ENCODE data around the gene POLA2. TPM values are rescaled to one million over a fixed set of nuclear protein-coding genes. Genes with fewer than 3 reads are reported as not detected.

POLA2 gene
- total RNA-seq, 1 experiment from 2014 or later = 8.7 TPM

GRCh38 chr11:65300621-65301275 is 39.0 kb downstream of the POLA2 start:
- in situ Hi-C loops (cut with HindIII; ENCODE audit: low pct_unique_long_range_greater_than_20kb, low sequenced_read_pairs) = no loop called here
- no peak for DNase-seq (ENCODE audit: low read depth)

GRCh38 chr11:65301491-65302329 is 39.9 kb downstream of the POLA2 start:
- DNase-seq (ENCODE audit: low read depth) = no peak
- in situ Hi-C loops (cut with HindIII; ENCODE audit: low pct_unique_long_range_greater_than_20kb, low sequenced_read_pairs) = no loop called here

GRCh38 chr11:65303555-65303954 is 41.8 kb downstream of the POLA2 start:
- in situ Hi-C loops (cut with HindIII; ENCODE audit: low pct_unique_long_range_greater_than_20kb, low sequenced_read_pairs) = no loop called here
- no peak for DNase-seq (ENCODE audit: low read depth)

- in situ Hi-C loops (cut with HindIII; ENCODE audit: low pct_unique_long_range_greater_than_20kb, low sequenced_read_pairs) = no loop called here
- no peak for DNase-seq (ENCODE audit: low read depth)
These were observed 42.3 kb downstream of the POLA2 start for GRCh38 chr11:65304110-65304509.

GRCh38 chr11:65304613-65305012 is 42.9 kb downstream of the POLA2 start:
- in situ Hi-C loops (cut with HindIII; ENCODE audit: low pct_unique_long_range_greater_than_20kb, low sequenced_read_pairs) = no loop called here
- no peak for DNase-seq (ENCODE audit: low read depth)

- in situ Hi-C loops (cut with HindIII; ENCODE audit: low pct_unique_long_range_greater_than_20kb, low sequenced_read_pairs) = no loop called here
- no peak for DNase-seq (ENCODE audit: low read depth)
These were observed 43.9 kb downstream of the POLA2 start for GRCh38 chr11:65305501-65306268.

GRCh38 chr11:65307298-65308229 is 45.8 kb downstream of the POLA2 start:
- in situ Hi-C loops (cut with HindIII; ENCODE audit: low pct_unique_long_range_greater_than_20kb, low sequenced_read_pairs) = no loop called here
- no peak for DNase-seq (ENCODE audit: low read depth)

- in situ Hi-C loops (cut with HindIII; ENCODE audit: low pct_unique_long_range_greater_than_20kb, low sequenced_read_pairs) = no loop called here
- no peak for DNase-seq (ENCODE audit: low read depth)
These were observed 46.6 kb downstream of the POLA2 start for GRCh38 chr11:65308281-65308891.

- in situ Hi-C loops (cut with HindIII; ENCODE audit: low pct_unique_long_range_greater_than_20kb, low sequenced_read_pairs) = no loop called here
- DNase-seq (ENCODE audit: low read depth) = peak; percentile 35
These were observed 47.2 kb downstream of the POLA2 start for GRCh38 chr11:65309006-65309405.

- no peak for DNase-seq (ENCODE audit: low read depth)
- in situ Hi-C loops (cut with HindIII; ENCODE audit: low pct_unique_long_range_greater_than_20kb, low sequenced_read_pairs) = no loop called here
These were observed 48.5 kb downstream of the POLA2 start for GRCh38 chr11:65310215-65310614.

- no peak for DNase-seq (ENCODE audit: low read depth)
- in situ Hi-C loops (cut with HindIII; ENCODE audit: low pct_unique_long_range_greater_than_20kb, low sequenced_read_pairs) = no loop called here
These were observed 49.0 kb downstream of the POLA2 start for GRCh38 chr11:65310736-65311135.

- in situ Hi-C loops (cut with HindIII; ENCODE audit: low pct_unique_long_range_greater_than_20kb, low sequenced_read_pairs) = no loop called here
These were observed 49.5 kb downstream of the POLA2 start for GRCh38 chr11:65311170-65311678.

GRCh38 chr11:65314501-65315203 is 52.9 kb downstream of the POLA2 start, which contains the start of gene CDC42EP2:
Gene CDC42EP2 (plus strand): TSS chr11:65314866. CDS start chr11:65320899, 6,033 bp downstream.
- peak; percentile 69 for DNase-seq (ENCODE audit: low read depth)
- in situ Hi-C loops (cut with HindIII; ENCODE audit: low pct_unique_long_range_greater_than_20kb, low sequenced_read_pairs) = no loop called here

More at GRCh38 chr11:65311170-65311678, 49.5 kb downstream of the POLA2 start:
- no peak for DNase-seq (ENCODE audit: low read depth)

- DNase-seq (ENCODE audit: low read depth) = peak; percentile 74
- in situ Hi-C loops (cut with HindIII; ENCODE audit: low pct_unique_long_range_greater_than_20kb, low sequenced_read_pairs) = no loop called here
These were observed 53.6 kb downstream of the POLA2 start for GRCh38 chr11:65315204-65315865.

- no peak for DNase-seq (ENCODE audit: low read depth)
- in situ Hi-C loops (cut with HindIII; ENCODE audit: low pct_unique_long_range_greater_than_20kb, low sequenced_read_pairs) = no loop called here
These were observed 54.1 kb downstream of the POLA2 start for GRCh38 chr11:65315866-65316226.
